ENCODE measurements around the gene SAMD9. TPM values are rescaled to one million over a fixed set of nuclear protein-coding genes. Genes with fewer than 3 reads are reported as not detected.

SAMD9 gene
- total RNA-seq, 4 donors from 2014 or later = 2.7 to 5.0 (median 3.6) TPM

DNA sequence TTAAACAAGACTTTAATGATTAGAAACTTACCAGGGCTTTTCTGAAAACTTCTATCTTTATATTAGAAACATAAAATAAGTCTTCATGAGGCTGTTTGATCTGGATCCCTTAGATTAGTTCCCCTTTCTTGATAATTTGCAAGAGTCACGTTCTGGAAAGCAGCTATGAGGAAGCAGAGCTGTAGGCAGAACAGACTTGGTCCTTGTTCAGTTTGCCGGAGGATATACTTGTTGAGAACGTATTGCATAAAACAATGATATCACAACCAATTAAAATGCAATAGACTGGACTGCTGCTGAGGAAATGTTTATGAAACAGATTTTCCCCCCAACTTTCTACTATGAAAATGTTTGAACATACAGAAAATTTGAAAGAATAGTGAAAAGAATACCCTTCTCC lies 27.6 kb upstream of the SAMD9 start:
- intact Hi-C loops (cut with DNase I) = no loop called here
- peaks cover 6 to 44% (median 32%) of the 10 kb centered on the region in 4 donors for H3K36me3 ChIP-seq
- H3K9me3 ChIP-seq = no peaks in the 10 kb centered on the region
- no peak overlapping the region for H3K4me3 ChIP-seq
- 65% methylated on average over 3 of the region's 3 CpGs for WGBS
- TF ChIP-seq, protein P1, sequence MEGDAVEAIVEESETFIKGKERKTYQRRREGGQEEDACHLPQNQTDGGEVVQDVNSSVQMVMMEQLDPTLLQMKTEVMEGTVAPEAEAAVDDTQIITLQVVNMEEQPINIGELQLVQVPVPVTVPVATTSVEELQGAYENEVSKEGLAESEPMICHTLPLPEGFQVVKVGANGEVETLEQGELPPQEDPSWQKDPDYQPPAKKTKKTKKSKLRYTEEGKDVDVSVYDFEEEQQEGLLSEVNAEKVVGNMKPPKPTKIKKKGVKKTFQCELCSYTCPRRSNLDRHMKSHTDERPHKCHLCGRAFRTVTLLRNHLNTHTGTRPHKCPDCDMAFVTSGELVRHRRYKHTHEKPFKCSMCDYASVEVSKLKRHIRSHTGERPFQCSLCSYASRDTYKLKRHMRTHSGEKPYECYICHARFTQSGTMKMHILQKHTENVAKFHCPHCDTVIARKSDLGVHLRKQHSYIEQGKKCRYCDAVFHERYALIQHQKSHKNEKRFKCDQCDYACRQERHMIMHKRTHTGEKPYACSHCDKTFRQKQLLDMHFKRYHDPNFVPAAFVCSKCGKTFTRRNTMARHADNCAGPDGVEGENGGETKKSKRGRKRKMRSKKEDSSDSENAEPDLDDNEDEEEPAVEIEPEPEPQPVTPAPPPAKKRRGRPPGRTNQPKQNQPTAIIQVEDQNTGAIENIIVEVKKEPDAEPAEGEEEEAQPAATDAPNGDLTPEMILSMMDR (IDR thresholded peaks at IDR 0.05) = no peak
- TF ChIP-seq POLR2A (IDR thresholded peaks at IDR 0.05; ENCODE audit: low read depth) (no peak), EP300 (IDR thresholded peaks at IDR 0.05) (no peak), POLR2AphosphoS5 (IDR thresholded peaks at IDR 0.05) (no peak)
- no peak overlapping the region for H3K27ac ChIP-seq (replicated peaks in 1 of 4)
- H3K27me3 ChIP-seq = no peaks in the 10 kb centered on the region
- no peak for DNase-seq (ENCODE audit: extremely low spot score)
- H3K4me1 ChIP-seq = peaks cover 3 to 24% (median 12%) of the 10 kb centered on the region in 4 donors

DNA sequence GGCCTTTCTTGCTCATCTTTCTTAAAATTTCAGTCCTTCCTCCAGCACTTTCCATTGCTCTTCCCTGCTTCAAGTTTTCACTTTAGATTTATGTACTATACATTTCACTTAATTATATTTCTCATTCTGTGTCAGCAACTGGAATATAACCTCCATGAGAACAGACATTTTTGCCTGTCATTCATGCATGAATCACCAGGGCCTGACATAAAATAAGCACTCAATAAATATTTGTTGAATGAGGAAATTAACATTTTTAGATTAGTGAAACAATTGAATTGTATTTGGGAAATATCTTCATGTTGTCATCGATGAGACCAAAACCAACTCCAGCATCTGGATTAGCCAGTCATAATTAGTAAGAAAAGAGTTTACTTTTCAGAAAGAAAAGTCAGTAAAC lies 24.3 kb upstream of the SAMD9 start:
- H3K4me3 ChIP-seq = no peak overlapping the region
- TF ChIP-seq POLR2AphosphoS5 (IDR thresholded peaks at IDR 0.05) (no peak), POLR2A (IDR thresholded peaks at IDR 0.05; ENCODE audit: low read depth) (no peak), EP300 (IDR thresholded peaks at IDR 0.05) (no peak)
- TF ChIP-seq, protein P1 (IDR thresholded peaks at IDR 0.05) = no peak
- peaks cover 22 to 76% (median 57%) of the 10 kb centered on the region in 4 donors for H3K36me3 ChIP-seq
- H3K9me3 ChIP-seq = peaks cover 0 to 32% (median 11%) of the 10 kb centered on the region in 4 donors
- WGBS = 88% methylated on average over 1 of the region's 1 CpG
- no peaks in the 10 kb centered on the region for H3K27me3 ChIP-seq
- DNase-seq (ENCODE audit: extremely low spot score) = no peak
- H3K4me1 ChIP-seq = peaks cover 3 to 17% (median 10%) of the 10 kb centered on the region in 4 donors
- intact Hi-C loops (cut with DNase I) = no loop called here
- no peak overlapping the region for H3K27ac ChIP-seq (replicated peaks in 1 of 4)

DNA sequence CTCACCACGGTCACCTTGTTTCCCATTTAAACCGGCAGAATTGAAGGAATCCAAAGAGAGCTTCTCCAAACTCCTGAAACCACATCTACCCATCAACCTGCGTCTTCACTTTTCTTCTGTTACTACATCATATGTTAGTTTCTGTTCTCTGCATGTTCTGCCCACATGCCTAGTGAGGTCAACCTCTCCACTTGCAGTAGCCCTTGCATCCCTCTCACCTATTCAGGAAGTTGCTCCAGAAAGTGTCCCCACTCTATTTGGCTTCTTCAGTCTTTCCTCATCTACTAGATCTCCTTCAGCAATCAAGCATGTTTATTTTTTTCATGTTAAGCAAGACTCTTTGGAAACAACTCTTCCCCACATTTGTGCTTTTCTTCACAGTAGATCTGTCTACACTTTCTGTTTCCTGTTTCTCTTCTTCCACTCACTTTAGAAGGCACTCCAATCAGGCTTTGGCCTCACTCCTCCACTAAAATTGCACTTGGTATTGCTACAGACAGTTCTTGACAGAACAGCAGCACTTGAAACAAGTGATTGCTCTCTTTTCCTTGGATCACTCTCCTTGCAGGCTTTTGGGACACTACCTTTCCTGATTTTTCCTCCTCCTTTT lies 22.9 kb upstream of the SAMD9 start:
- Histone ChIP-seq H3K4me3 (no peak overlapping the region), H3K27ac (replicated peaks in 1 of 4) (no peak overlapping the region), H3K4me1 (peaks cover 0 to 4% (median 1%) of the 10 kb centered on the region in 4 donors), H3K27me3 (no peaks in the 10 kb centered on the region), H3K9me3 (peaks cover 0 to 46% (median 15%) of the 10 kb centered on the region in 4 donors), H3K36me3 (peaks cover 34 to 90% (median 69%) of the 10 kb centered on the region in 4 donors)
- DNase-seq (ENCODE audit: extremely low spot score) = no peak
- TF ChIP-seq POLR2AphosphoS5 (IDR thresholded peaks at IDR 0.05) = no peak
- 93% methylated on average over 3 of the region's 3 CpGs for WGBS
- intact Hi-C loops (cut with DNase I) = no loop called here

DNA sequence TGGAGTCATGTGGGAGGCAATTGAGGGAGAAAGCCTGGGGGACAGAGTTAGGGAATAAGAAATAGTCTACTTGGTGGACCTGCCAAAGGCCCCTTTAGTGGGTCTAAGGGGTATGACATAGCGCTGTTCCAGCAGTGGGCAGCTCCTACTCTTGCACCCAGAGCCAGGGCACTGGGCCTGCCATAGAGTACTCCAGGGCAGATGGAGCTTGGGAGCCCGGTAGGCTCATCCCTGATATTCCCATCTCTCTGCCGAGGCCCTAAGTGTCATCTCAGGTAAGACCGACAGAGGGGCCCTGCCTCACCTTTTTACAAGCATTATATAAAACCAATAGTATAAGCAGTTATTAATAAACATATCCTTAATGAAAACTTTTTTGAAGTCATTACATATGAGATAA lies 20.8 kb upstream of the SAMD9 start:
- 96% methylated on average over 4 of the region's 4 CpGs for WGBS
- H3K27me3 ChIP-seq = no peaks in the 10 kb centered on the region
- TF ChIP-seq POLR2A (IDR thresholded peaks at IDR 0.05; ENCODE audit: low read depth) (no peak), POLR2AphosphoS5 (IDR thresholded peaks at IDR 0.05) (no peak), EP300 (IDR thresholded peaks at IDR 0.05) (no peak)
- TF ChIP-seq, protein P1 (IDR thresholded peaks at IDR 0.05) = no peak

DNA sequence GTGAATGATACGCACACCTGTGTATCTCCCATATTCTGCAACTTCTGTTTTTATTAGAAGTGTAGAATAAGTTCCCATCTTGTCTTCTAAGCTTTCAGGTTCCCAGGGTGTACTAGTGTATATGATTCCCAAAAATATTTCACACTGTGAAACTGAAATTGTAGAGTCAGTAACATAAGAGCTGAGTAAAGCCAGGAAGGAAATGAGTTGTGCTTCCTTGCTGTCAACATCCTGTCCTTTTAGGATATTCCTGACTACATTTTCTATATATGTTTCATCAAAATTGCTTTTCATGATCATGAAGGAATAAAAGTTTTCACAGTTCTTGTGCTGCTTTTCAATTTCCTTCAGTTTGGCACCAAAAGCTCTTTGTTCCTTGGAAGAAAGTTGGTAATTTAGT lies 15.2 kb upstream of the SAMD9 start:
- peaks cover 0 to 90% (median 52%) of the 10 kb centered on the region in 4 donors for H3K9me3 ChIP-seq
- no peak overlapping the region for H3K27ac ChIP-seq (replicated peaks in 1 of 4)
- H3K4me3 ChIP-seq = no peak overlapping the region
- intact Hi-C loops (cut with DNase I) = no loop called here
- no peak for DNase-seq (ENCODE audit: extremely low spot score)
- H3K36me3 ChIP-seq = peaks cover 19 to 33% (median 29%) of the 10 kb centered on the region in 4 donors
- TF ChIP-seq POLR2A (IDR thresholded peaks at IDR 0.05; ENCODE audit: low read depth) (no peak), POLR2AphosphoS5 (IDR thresholded peaks at IDR 0.05) (no peak), EP300 (IDR thresholded peaks at IDR 0.05) (no peak)
- TF ChIP-seq, protein P1 (IDR thresholded peaks at IDR 0.05) = no peak
- no peaks in the 10 kb centered on the region for H3K27me3 ChIP-seq
- 76% methylated on average over 1 of the region's 1 CpG for WGBS
- H3K4me1 ChIP-seq = no peaks in the 10 kb centered on the region

More for the DNA sequence above, 20.8 kb upstream of the SAMD9 start:
- intact Hi-C loops (cut with DNase I) = no loop called here
- peaks cover 37 to 89% (median 68%) of the 10 kb centered on the region in 4 donors for H3K36me3 ChIP-seq
- no peak overlapping the region for H3K27ac ChIP-seq (replicated peaks in 1 of 4)
- peaks cover 0 to 67% (median 32%) of the 10 kb centered on the region in 4 donors for H3K9me3 ChIP-seq
- H3K4me1 ChIP-seq = no peaks in the 10 kb centered on the region
- no peak overlapping the region for H3K4me3 ChIP-seq
- no peak for DNase-seq (ENCODE audit: extremely low spot score)
